Hematopoietic multipotent progenitor cell treated with erythropoietin and hydrocortisone succinate and interleukin-3 and kit ligand, for 17 days (in vitro differentiated cells): Measurements from ENCODE around the gene RNASEH1.
"Not testable (repeated sequence)": the region's sequence is repeated elsewhere in the genome, so short reads cannot be mapped to it uniquely, and the experiment has no call there.

Experiments
- DNase-seq: peaks from one replicate; pipeline ENCODE4 v3.0.0-alpha.2; 2015; ENCODE audit warnings: low spot score

The RNASEH1 gene

DNA sequence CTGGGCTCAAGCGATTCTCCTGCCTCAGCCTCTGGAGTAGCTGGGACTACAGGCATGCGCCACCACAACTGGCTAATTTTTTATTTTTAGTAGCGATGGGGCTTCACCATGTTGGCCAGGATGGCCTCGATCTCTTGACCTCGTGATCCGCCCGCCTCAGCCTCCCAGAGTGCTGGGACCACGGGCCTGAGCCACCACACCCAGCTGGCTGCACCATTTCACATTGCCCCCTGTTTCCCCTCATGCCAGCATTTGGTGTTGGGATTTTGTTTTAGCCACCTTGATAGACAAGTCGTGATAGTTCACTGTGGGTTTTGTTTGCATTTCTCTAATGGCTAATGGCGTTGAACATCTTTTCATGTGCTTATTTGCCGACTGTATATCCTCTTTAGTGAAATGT lies 31.0 kb upstream of the RNASEH1 start:
- no peak for DNase-seq

DNA sequence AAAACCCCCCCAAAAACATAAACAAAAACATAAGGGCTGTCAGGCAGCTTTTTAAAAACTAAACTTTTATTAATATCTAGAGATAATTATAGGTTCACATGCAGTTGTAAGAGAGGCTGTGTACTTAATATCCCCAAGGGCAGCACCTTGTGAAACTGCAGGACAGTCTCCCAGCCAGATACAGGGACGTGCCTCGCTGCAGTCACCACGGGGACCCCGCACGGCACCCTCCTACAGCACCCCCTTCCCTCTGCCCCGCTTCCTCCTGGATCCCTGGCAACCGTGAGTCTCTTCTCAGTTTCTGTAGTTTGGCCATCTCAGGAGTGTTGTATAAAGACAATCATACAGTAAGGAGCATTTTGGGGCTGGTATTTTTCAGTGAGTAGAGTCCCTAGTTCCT lies 30.0 kb upstream of the RNASEH1 start:
- DNase-seq: no peak

DNA sequence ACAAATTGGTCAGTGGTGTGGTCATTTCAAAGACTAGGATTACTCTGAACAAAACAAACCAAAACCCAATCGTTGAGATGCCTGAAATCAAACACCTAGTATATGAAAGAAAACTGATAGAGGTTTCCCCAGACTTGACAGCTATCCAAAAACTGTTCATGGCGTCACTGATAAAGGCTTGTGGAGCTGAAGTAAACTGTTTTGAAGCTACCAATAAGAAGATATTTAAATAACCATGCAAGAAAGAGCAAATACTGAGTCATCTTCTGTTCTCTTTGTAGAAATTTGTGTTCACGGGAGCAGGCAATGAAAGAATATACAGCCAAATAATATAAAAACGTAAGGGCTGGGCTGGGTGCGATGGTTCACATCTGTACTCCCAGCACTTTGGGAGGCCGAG lies 29.3 kb upstream of the RNASEH1 start:
- DNase-seq: peak; percentile 73

DNA sequence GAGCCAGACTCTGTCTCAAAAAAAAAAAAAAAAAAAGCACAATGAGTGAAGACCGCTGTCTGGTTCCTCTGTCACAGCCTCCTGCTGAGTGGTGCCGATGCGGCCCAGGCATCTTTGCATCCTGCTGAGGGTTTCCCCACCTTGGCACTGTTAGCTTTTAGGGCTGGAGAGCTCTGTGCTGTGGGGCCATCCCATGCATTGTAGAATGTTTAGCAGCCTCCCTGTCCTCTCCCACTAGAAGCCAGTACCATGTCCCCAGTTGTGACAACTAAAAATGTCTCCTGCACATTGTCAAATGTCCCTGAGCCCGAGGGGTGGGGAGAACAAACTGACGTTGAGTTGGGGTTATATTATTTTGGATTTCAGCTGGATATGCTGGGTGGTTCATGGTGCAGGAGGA lies 28.9 kb upstream of the RNASEH1 start:
- DNase-seq: no peak

DNA sequence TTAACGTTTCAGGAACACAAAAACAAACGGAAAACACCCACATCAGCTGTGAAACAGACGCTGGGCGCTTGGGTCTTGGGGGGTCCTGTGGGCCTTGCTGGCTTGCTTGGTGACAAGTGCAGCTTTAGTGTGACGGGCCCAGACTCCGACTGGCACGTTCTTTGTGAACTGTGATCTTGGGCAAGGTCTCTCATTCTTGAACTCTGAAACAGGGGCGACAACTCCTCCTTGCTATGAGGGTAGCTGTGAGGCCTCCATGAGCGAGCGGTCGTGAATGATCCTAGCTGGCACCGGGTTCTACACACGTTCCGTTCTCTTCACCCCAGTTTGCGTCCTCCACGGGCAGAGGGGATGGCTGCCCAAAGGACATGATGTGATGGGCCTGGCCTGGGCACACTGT lies 28.1 kb upstream of the RNASEH1 start:
- DNase-seq: no peak

DNA sequence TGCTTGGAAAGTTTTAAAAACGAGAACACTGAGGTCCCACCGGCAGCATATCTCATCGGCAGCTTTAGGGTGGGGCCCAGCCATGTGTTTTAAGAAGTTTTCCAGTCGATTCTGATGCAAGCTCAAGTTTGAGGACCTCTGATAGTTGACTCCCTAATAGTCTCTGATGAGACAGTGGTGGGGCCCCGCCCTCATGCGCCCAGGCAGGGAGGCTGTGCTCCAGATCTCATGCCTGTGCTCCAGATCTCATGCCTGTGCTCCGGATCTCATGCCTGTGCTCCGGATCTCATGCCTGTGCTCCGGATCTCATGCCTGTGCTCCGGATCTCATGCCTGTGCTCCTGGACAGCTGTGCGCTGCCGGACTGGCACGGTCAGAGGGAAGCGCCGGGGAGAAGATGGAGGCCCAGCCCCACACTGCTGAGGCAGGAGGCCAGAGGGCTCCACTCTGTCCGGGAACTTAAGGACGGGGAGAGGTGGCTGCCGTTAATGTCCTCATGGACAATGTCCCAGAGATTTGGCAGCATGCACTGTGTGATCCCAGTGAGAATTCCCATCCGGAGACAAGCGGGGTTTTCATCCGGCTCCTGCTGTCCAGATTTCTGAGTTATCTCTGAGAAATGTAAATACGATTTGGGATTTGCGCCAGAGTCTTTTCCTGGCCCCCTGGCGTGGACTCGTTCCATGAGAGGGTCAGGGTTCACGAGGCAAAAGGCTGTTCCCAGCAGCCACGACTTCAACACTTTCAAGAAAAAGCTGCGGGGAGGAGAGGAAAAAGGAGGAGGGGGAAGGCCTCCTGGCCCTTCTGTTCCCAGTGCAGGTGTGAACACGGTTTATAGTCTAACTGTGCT lies 27.4 kb upstream of the RNASEH1 start:
- peak; percentile 33 for DNase-seq

DNA sequence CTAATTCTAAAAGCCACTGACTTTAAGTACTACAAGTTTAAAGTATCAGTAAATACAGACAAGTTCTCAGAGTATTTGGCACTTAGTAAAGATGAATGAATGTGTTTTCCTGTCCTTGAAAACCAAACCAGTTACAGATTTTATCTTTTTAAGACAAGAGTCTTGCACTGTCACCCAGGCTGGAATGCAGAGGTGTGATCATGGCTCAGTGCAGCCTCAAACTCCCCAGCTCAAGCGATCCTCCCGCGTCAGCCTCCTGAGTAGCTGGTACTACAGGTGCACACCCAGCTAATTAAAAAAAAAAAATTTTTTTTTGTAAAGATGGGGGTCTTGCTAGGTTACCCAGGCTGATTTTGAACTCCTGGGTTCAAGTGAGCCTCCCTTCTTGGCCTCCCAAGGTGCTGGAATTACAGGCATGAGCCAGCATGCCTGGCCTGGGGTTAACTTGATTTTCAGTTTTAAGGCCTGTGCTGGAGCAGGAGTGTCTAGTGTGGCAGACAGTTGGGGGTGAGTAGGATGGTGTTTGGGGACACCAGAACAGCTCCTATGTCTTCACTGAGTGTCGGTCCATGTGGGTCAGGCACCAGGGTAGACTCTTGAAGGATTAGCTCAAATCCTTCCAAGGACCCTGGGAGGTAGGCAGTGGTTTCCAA lies 26.6 kb upstream of the RNASEH1 start:
- DNase-seq: no peak

DNA sequence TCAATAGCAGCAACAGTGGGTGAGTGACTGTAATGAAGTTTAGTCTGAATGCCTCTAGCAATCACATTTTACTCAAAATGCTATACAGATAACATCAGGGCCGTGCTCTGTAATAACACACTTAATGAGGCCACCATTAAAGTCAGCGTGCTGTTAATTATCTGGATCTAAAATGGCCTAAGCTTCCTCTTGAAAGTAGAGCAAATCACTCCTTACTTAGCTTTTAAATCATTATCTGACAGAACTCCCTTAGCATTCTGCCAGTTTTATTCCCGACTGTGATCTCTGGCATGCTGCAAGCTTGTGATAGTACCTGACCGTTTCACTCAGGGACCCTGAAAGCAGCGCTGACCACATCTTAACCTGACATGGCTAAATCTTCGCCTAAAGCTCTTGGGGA lies 25.9 kb upstream of the RNASEH1 start:
- DNase-seq: no peak

DNA sequence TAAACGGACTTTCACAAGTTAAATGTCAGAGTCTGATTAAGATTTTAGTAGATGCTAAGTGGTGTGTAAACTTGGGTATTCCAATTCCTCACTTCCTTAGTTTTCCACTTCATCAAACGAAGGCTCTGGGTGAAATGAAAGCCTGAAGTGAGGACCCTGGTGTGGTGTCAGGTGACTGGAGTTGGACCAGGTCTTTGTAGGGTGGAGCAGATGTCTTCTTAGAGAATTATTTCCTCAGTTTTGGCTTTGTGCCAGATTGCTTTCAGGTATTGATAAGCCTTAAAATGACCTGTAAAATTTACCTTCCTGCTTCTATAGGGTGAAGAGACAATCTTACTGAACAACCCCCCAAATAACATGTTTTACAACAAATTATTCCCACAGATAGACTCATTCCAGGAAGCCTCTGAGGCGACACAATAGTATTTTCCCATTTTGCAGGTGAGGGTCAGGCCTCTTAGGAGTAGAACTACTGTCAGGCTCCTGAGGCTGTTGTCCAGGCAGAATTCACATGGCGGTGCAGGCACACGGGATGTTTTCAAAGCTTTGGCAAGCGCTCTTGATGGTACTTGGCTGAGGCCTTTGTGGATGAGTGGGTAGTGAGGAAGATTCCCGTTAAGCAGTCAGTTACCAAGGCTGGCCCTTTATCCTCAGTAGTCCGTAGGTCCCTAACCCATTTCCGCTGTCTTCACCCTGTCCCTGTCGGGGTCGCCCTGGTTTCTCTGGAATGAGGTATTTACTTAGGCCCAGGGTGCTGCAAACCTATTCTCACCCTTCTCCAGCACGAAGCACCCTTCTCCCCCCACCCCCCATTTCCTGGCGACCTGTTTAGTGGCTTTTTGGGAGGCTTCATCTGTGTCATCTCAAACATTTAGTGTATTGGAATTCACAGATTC lies 23.5 kb upstream of the RNASEH1 start:
- DNase-seq: no peak

DNA sequence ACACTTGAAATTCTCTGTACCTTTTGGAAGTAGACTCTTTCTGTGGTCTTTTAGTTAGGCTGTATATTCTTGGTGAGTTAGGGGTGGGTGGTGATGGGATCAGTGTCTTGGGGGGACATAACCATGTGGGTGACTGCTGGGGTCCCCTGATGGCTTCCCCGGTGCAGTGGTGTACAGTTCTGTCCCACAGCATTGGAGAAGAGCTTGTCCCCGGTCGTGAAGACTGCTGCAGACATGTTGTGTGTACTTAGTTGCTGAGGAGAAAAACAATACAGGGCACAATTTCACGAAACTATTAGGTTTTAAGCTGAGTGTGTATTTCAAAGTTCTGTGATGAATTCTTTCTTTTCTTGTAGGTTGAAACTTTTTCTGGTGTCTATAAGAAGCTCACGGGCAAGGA lies 22.3 kb upstream of the RNASEH1 start:
- DNase-seq: no peak

DNA sequence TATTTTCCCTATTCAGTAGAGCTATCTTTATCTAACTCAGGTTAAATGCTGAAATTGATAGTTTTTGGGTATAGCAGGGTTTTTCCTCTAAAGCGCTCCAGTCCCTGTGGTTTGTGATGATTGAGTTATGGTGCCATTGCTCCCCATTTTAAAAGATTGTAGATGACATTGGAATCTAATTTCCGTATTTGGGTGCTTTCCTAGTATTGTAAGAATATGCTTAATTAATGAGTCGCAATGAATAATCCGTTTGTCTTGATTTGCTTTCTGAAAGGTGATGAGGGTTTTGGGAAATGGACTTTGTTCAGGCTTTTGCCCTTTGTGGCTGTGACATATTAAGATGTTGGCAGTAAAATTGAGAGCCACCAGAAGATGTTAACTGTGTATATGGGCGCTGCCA lies 20.9 kb upstream of the RNASEH1 start:
- no peak for DNase-seq

DNA sequence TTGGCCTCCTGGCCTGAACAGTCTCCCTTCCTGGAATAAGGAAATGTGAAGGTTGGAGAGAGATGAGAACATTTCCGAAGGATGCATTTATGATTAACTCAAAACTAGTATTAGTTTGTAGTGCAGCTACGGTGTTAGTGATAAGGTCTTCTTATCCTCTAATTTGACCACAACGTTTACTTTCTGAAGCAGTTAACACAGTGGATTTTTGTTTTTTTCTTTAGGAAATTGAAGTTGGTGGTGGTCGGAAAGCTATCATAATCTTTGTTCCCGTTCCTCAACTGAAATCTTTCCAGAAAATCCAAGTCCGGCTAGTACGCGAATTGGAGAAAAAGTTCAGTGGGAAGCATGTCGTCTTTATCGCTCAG lies 18.1 kb upstream of the RNASEH1 start:
- DNase-seq: not testable (repeated sequence)

DNA sequence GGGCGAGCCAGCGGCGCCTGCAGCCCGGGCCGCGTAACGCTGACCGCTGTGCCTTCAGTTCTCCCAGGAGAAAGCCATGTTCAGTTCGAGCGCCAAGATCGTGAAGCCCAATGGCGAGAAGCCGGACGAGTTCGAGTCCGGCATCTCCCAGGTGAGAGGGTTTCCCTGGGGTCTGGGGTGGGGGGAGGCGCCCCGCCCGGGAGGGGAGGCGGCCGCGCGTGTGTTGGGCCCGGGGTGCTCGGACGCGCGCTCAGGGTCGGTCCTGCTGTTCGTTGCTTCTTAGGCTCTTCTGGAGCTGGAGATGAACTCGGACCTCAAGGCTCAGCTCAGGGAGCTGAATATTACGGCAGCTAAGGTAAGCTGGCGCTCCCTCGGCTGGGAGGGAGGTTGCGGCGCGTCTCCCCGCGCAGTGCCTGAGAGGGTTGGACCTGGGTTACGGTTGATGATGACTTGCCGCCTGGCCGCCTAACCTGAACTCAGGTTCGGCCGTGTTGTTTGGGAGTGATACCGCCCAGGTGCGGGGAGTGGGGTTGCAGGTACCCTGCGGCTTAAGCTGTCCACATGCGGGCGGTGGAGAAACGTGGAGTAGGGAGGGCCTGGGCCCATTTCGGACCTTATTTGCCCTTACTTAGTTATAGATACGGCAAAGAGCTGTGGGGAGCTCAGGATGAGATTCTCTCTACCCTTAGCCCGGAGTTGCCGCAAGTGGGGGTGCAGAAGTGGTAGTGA lies 17.6 kb upstream of the RNASEH1 start:
- DNase-seq: peak; percentile 54

DNA sequence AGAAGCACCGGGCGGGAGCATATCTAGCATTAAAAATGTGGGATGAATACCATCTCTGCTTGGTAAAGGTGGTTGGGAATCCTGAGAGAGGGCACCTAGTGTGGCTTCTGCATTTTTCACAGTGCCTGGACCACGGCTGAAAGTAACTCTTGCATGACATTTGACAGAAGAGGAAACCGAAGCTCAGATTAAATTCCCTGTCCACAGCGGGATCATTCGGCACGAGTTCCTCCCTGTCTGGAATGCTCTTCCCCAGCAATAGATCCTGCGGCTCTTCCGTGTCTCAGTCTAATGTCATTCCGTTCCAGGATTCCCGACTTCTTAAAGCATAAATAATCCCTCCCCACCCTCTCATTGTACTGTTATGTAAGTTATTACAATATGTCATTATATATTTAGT lies 16.0 kb upstream of the RNASEH1 start:
- no peak for DNase-seq

DNA sequence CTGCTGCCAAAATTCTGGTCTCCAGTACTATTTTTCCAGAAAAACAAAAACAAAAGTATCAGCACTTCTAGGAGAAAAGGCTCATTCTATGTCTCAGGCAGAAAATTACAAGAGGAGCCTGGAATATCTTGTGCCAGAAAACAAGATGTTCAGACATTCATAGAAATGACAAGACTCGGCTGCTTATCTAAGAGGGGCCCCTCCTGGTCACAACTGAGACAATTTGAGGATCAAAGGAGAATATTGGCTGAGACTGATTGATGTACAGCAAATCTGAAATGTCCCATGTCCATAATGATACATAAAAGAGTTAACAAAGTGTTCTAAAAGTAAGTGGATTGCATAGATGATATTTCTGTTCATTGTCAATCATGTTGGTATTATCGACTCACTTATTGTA lies 14.5 kb upstream of the RNASEH1 start:
- DNase-seq: no peak

DNA sequence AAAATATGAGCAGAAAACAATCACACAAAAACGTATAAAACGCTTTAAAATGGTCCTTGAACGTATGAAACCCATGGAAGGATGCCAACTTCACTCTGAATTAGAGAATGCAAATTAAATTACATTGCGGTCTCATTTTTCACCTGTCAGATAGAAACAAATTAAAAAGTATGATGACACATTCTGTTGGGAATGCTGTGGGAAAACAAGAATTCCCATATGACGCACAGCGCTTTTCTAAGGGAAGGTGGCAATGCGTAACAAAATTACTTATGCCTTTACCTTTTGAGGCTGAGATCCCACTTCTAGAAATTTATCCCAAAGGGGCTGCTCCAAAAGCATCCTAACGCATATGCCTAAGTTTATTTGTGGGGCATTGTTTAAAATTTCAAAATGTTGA lies 13.2 kb upstream of the RNASEH1 start:
- DNase-seq: no peak

DNA sequence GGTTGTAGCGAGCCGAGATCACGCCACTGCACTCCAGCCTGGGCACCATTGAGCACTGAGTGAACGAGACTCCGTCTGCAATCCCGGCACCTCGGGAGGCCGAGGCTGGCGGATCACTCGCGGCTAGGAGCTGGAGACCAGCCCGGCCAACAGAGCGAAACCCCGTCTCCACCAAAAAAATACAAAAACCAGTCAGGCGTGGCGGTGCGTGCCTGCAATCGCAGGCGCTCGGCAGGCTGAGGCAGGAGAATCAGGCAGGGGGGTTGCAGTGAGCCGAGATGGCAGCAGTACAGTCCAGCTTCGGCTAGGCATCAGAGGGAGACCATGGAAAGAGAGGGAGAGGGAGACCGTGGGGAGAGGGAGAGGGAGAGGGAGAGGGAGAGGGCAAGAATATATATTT lies 11.5 kb upstream of the RNASEH1 start:
- not testable (repeated sequence) for DNase-seq

DNA sequence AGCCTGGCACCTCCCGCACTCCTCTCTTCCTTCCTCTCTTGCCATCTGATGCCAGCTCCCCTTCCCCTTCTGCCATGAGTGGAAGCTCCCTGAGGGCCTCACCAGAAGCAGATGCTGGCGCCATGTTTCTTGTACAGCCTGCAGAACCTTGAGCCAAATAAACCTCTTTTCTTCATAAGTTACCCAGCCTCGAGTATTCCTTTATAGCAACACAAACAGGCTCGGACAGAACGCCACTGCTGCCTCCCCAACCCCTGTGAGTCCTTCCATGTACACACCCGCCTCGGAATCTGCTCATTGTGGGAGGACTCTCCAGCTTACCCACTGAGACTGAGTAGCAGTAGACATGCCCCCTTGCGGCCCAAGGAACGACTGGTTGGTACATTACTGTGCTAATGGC lies 8.7 kb upstream of the RNASEH1 start:
- DNase-seq: no peak

DNA sequence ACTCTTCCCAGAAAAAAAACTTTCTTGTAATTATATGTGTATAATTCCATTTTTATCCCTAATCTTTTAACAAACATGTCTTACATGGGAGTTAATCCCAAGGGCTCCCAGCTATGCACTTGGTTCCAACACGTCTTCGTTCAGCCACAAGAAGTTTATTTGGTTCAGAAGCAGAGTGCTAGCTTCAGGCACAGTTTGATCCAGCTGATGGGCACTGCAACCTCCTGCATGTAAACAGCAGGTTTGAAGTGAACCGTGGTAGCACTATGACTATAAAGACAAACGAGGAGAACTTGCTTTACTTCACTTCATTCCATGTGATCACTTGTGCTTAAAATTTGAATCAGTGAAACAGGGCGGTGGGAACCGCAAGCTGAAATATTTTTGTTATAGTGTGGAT lies 7.0 kb upstream of the RNASEH1 start:
- no peak for DNase-seq

DNA sequence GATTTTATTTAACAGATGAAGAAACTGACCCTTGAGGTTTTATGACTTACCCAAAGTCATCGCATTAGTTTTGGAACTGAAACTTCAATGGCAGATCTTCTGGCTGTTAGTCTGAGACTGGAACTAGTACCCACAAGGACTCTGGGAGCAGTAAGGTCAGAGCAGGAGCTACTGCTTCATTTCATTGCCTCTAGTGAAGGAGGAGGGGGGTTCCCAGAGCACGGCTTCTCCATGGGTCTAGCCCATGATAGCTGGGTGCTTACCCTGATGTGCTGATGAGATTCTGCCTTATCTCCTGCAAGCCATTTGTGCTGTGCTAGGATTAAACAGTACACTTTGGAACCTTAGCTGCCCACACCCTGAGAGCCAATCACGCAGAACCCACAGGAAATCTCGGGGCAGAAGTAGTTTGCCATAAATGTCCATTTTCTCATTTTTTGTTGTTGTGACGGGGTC lies 5.4 kb upstream of the RNASEH1 start:
- no peak for DNase-seq

DNA sequence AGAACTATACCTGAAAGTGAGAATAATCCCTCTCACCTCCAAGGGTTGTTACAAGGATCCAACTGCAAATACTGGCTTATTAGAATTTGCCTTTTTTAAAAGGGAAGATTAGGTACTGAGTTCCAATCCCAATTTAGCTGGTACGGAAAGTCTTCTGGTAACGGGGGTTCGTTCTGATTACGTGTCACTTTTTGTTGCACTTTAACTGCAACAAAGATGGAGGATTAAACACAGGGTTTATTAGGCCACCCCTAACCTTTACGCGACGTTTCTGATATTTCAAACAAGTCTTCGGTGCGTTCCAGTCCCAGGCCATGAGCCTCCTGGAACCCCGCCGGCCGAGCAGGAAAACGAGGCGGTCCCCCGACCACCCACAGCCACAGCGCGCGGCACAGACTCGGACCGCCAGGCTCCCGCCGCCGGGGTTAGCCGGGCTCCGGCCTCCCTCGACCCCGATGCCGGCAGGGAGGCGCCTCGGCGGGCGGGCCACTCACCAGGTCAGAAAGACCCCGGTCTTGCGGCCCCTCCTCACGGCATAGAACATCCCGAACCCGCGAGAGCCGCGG lies 411 bp downstream of the RNASEH1 start:
- DNase-seq: peak; percentile 34

DNA sequence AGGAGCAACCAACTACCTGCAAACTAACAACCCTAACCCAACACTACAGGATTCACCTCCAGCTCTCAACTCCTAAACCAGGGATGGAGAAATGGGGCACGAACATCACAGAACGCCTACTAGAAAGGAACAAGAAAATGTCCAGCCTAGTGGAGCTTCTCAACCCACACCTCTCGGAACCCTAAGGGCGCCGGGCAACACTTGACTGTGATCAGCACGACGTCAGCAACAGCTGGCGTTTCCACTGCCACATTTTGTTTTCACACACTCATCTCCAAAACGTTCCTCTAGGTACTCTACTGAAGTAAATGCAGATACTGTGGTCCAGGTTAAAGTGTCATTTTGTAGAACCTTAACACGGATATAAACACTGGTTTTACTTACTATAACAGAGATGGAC lies 4.2 kb downstream of the RNASEH1 start:
- no peak for DNase-seq
